ENCODE results near the gene POM121.
"Not testable (repeated sequence)": the region's sequence is repeated elsewhere in the genome, so short reads cannot be mapped to it uniquely, and the experiment has no call there.

- not testable (repeated sequence) for TF ChIP-seq CTCF (IDR thresholded peaks at IDR 0.05; ENCODE audit: low read depth, low read length); EZH2phosphoT487 (IDR thresholded peaks at IDR 0.05; ENCODE audit: low read depth)
These were observed 50.9 kb downstream of the POM121 start for GRCh38 chr7:72975656-72976286.

Data from OCI-LY3 (cell line).